A549 (cell line): Measurements from ENCODE around the gene RAP1GAP2. TPM values are rescaled to one million over a fixed set of nuclear protein-coding genes. Genes with fewer than 3 reads are reported as not detected.

ENCODE experiments used
- ATAC-seq, 2 experiments: fragments of 200-7000 bp in 1 of 2; fragments of >200 bp in 1 of 2; cut with Nextera tagmentation in 1 of 2; cut with Tn5 transposase in 1 of 2; 3 replicates each; pipeline versions ENCODE4 v1.8.0 to v1.9.1; 2018 to 2020; ENCODE audit warnings: mild to moderate bottlenecking in 1 of 2, moderate library complexity in 1 of 2
- CTCF ChIA-PET: fragments of 300-600 bp; sonication (Branson Sonifier 250); formaldehyde crosslinking; extraction: SDS; loops from one replicate; lab custom pipeline; 2021; ENCODE audit warnings: antibody characterized with exemption, inconsistent platforms; lab: Yijun Ruan, JAX
- POLR2A ChIA-PET: fragments of 350-600 bp; formaldehyde crosslinking; extraction: SDS; loops from one replicate; lab custom pipeline; 2021; ENCODE audit warnings: antibody characterized with exemption, inconsistent platforms; lab: Yijun Ruan, JAX
- DNase-seq, 2 experiments: peaks; one replicate each; pipeline versions ENCODE4 v3.0.0 to v3.0.0-alpha.2; 2011 to 2016; ENCODE audit warnings: low read depth in 1 of 2, low spot score in 1 of 2
- FAIRE-seq: peaks from 2 replicates; lab custom pipeline; 2011; peaks lifted over from hg19 to GRCh38; lab: Jason Lieb, UNC
- H3K27ac ChIP-seq, 2 experiments: fragments of >200 bp; sonication (Bioruptor Twin); formaldehyde crosslinking; 3 replicates each; pipeline ENCODE4 v1.5.1; 2016 to 2017
- H3K4me1 ChIP-seq: fragments of >200 bp; sonication (Bioruptor Twin); formaldehyde crosslinking; 3 replicates; pipeline ENCODE4 v1.6.1; 2016
- H3K4me2 ChIP-seq: fragments of >200 bp; sonication (Bioruptor Twin); formaldehyde crosslinking; 3 replicates; pipeline ENCODE4 v1.6.1; 2016
- H3K4me3 ChIP-seq: fragments of >200 bp; sonication (Bioruptor Twin); formaldehyde crosslinking; 3 replicates; pipeline ENCODE4 v1.5.1; 2016
- H3K9me3 ChIP-seq: fragments of >200 bp; sonication (Bioruptor Twin); formaldehyde crosslinking; 3 replicates; pipeline ENCODE4 v1.6.1; 2016
- ATOH8 ChIP-seq: fragments of 250-450 bp; sonication (Bioruptor Pico); IDR thresholded peaks from 2 replicates; pipeline ENCODE4 v1.5.0; 2020; ENCODE audit warnings: low read depth, mild to moderate bottlenecking, moderate library complexity
- BHLHE40 ChIP-seq: IDR thresholded peaks from 2 replicates; pipeline ENCODE4 v1.6.1; 2012; ENCODE audit warnings: low read depth, low read length, inconsistent platforms
- CBX2 ChIP-seq: fragments of 200-600 bp; sonication (generic); IDR thresholded peaks from 2 replicates; pipeline ENCODE4 v1.6.1; 2016; ENCODE audit warnings: low read depth, mild to moderate bottlenecking, borderline replicate concordance
- CEBPB ChIP-seq, 2 experiments: fragments of >200 bp in 1 of 2; sonication (Bioruptor Twin) in 1 of 2; formaldehyde crosslinking in 1 of 2; IDR thresholded peaks; 2 replicates each; pipeline ENCODE4 v1.6.1; 2012 to 2016
- EHF ChIP-seq: fragments of 250-450 bp; sonication (Bioruptor Pico); IDR thresholded peaks from 2 replicates; pipeline ENCODE4 v1.5.0; 2020; ENCODE audit warnings: mild to moderate bottlenecking
- ELK1 ChIP-seq: fragments of 150-350 bp; IDR thresholded peaks from 2 replicates; pipeline ENCODE4 v1.6.1; 2014; ENCODE audit warnings: low read depth, mild to moderate bottlenecking, low read length
- FOSB ChIP-seq: fragments of 250-450 bp; sonication (Bioruptor Pico); IDR thresholded peaks from 2 replicates; pipeline ENCODE4 v1.5.0; 2020; ENCODE audit warnings: mild to moderate bottlenecking, moderate library complexity
- FOSL2 ChIP-seq, 2 experiments: fragments of 450-650 bp in 1 of 2; fragments of >200 bp in 1 of 2; sonication (Bioruptor Twin) in 1 of 2; formaldehyde crosslinking; IDR thresholded peaks; 2 replicates each; pipeline versions ENCODE4 v1.5.0 to v1.6.1; 2016 to 2020; ENCODE audit warnings: mild to moderate bottlenecking in 1 of 2, moderate library complexity in 1 of 2
- FOXS1 ChIP-seq: fragments of 250-450 bp; sonication (Bioruptor Pico); IDR thresholded peaks from 2 replicates; pipeline ENCODE4 v1.5.0; 2020; ENCODE audit warnings: mild to moderate bottlenecking, moderate library complexity
- GATA3 ChIP-seq: IDR thresholded peaks from 2 replicates; pipeline ENCODE4 v1.6.1; 2012; ENCODE audit warnings: borderline replicate concordance
- HEYL ChIP-seq: fragments of 250-450 bp; sonication (Bioruptor Pico); IDR thresholded peaks from 2 replicates; pipeline ENCODE4 v1.8.0; 2021; ENCODE audit warnings: mild to moderate bottlenecking, moderate library complexity
- HOXB13 ChIP-seq: fragments of 250-450 bp; sonication (Bioruptor Pico); IDR thresholded peaks from 2 replicates; pipeline ENCODE4 v1.5.0; 2020; ENCODE audit warnings: low read depth, mild to moderate bottlenecking, moderate library complexity
- KDM5A ChIP-seq: fragments of 200-600 bp; sonication (generic); IDR thresholded peaks from 2 replicates; pipeline ENCODE4 v1.6.1; 2016; ENCODE audit warnings: antibody characterized with exemption, mild to moderate bottlenecking
- NFE2L2 ChIP-seq: fragments of 150-350 bp; conservative IDR thresholded peaks from 2 replicates; pipeline ENCODE4 v1.6.1; 2014; ENCODE audit warnings: low read length
- NPAS2 ChIP-seq: fragments of 250-450 bp; sonication (Bioruptor Pico); IDR thresholded peaks from 2 replicates; pipeline ENCODE4 v1.8.0; 2022; ENCODE audit warnings: mild to moderate bottlenecking, moderate library complexity, borderline replicate concordance
- RARB ChIP-seq: fragments of 250-450 bp; sonication (Bioruptor Pico); IDR thresholded peaks from 2 replicates; pipeline ENCODE4 v1.8.0; 2021; ENCODE audit warnings: mild to moderate bottlenecking, moderate library complexity
- RCOR1 ChIP-seq: fragments of 150-350 bp; IDR thresholded peaks from 2 replicates; pipeline ENCODE4 v1.6.1; 2014; ENCODE audit warnings: antibody characterized with exemption, low read length, low read depth
- RFX5 ChIP-seq: fragments of 450-650 bp; IDR thresholded peaks from 2 replicates; pipeline ENCODE4 v1.7.1; 2014; ENCODE audit warnings: antibody characterized with exemption, mild to moderate bottlenecking, moderate library complexity
- RNF2 ChIP-seq: fragments of 200-600 bp; sonication (generic); IDR thresholded peaks from 2 replicates; pipeline ENCODE4 v1.6.1; 2016; ENCODE audit warnings: low read depth, mild to moderate bottlenecking, antibody characterized with exemption, moderate library complexity, borderline replicate concordance
- TFCP2L1 ChIP-seq: fragments of 250-450 bp; sonication (Bioruptor Pico); IDR thresholded peaks from 2 replicates; pipeline ENCODE4 v1.5.0; 2021; ENCODE audit warnings: mild to moderate bottlenecking
- TP53 ChIP-seq: fragments of 250-450 bp; sonication (Bioruptor Pico); IDR thresholded peaks from 2 replicates; pipeline ENCODE4 v1.5.0; 2021; ENCODE audit warnings: mild to moderate bottlenecking, moderate library complexity
- WGBS: methylation state at CpG from one replicate; pipeline ENCODE4 v1.1.6; 2017; ENCODE audit errors: missing lambda C conversion rate; 5-methylcytosine and 5-hydroxymethylcytosine counted together
- polyA plus RNA-seq, 4 experiments: library from polyadenylated mRNA; depleted of rRNA in 3 of 4; stranded (reverse); fragments of >200 nt; fragmentation: RNase III in 1 of 4; extraction: RNeasy Plus Mini Kit Qiagen cat#74134 plus additional on column Dnase treatment in 1 of 4; gene quantifications; 2 replicates in 3 of 4; 3 replicates in 1 of 4; pipeline ENCODE4 v1.2.3, GENCODE V29; 2011 to 2017
- TF ChIP-seq, protein P1 (sequence below): fragments of 200-600 bp; sonication (generic); IDR thresholded peaks from 2 replicates; pipeline ENCODE4 v1.6.1; 2016; ENCODE audit warnings: antibody characterized with exemption, mild to moderate bottlenecking, moderate library complexity
- TF ChIP-seq, protein P2 (sequence below): fragments of >200 bp; sonication (Bioruptor Twin); formaldehyde crosslinking; IDR thresholded peaks from 3 replicates; pipeline ENCODE4 v1.6.1; 2016
- TF ChIP-seq, protein P3 (sequence below): IDR thresholded peaks from 2 replicates; pipeline ENCODE4 v1.6.1; 2012

RAP1GAP2 gene
- polyA plus RNA-seq, 2 of the 4 experiments (the other 2 are of a cell fraction) = 8.3 to 20.8 TPM

DNA sequence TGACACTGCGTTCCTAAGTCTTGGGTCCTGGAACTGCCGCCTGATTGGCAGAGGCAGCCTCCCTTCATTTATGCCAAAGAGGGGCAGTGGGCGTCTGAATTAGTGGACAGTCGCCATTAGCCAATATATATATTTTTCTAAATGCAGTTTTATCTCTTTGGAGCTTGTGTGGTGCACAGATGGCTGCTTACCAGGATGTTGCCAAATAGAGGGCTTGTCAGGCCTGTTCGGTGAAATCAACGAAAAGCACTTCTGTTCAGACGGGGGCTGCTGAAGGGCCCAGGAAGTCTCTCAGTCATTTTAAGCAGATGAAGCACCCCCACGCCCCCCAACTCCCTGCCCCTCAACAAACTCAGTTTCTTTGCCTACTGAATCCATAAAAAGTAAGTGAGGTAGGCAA lies 66.0 kb downstream of the RAP1GAP2 start:
- POLR2A ChIA-PET = no interaction called here

GRCh38 chr17:2863204-2863603 lies 67.0 kb downstream of the RAP1GAP2 start:
- ATAC-seq (no peak), FAIRE-seq (no peak), DNase-seq (no peak)
- ChIA-PET CTCF (interaction anchor here (0.6 to 9.3 kb wide), 8 partner anchors 11 to 167 kb away, joined by 3 to 97 read pairs (median 3); no protein-coding TSS in a partner anchor), POLR2A (interaction anchor here (1.0 kb wide), 1 partner anchor 19 kb away, joined by 3 read pairs; no protein-coding TSS in a partner anchor)
- H3K4me1 ChIP-seq = peaks cover 16% of the 10 kb centered on the region
- no peak for TF ChIP-seq ATOH8 (CRISPR knock-in tag)
- TF ChIP-seq TFCP2L1 = no peak
- no peak for TF ChIP-seq EHF (CRISPR knock-in tag)
- no peak for TF ChIP-seq CBX2
- TF ChIP-seq NFE2L2 = no peak
- TF ChIP-seq BHLHE40 = no peak
- no peaks in the 10 kb centered on the region for H3K9me3 ChIP-seq
- no peak overlapping the region for H3K27ac ChIP-seq
- no peak overlapping the region for H3K4me2 ChIP-seq
- no peak overlapping the region for H3K4me3 ChIP-seq
- 96% methylated on average over 4 of the region's 4 CpGs for WGBS

More for the DNA sequence above, 66.0 kb downstream of the RAP1GAP2 start:
- no peak for ATAC-seq
- Histone ChIP-seq H3K9me3 (no peaks in the 10 kb centered on the region), H3K4me2 (no peak overlapping the region), H3K27ac (no peak overlapping the region), H3K4me1 (peaks cover 6% of the 10 kb centered on the region), H3K4me3 (no peak overlapping the region)
- TF ChIP-seq, protein P1, sequence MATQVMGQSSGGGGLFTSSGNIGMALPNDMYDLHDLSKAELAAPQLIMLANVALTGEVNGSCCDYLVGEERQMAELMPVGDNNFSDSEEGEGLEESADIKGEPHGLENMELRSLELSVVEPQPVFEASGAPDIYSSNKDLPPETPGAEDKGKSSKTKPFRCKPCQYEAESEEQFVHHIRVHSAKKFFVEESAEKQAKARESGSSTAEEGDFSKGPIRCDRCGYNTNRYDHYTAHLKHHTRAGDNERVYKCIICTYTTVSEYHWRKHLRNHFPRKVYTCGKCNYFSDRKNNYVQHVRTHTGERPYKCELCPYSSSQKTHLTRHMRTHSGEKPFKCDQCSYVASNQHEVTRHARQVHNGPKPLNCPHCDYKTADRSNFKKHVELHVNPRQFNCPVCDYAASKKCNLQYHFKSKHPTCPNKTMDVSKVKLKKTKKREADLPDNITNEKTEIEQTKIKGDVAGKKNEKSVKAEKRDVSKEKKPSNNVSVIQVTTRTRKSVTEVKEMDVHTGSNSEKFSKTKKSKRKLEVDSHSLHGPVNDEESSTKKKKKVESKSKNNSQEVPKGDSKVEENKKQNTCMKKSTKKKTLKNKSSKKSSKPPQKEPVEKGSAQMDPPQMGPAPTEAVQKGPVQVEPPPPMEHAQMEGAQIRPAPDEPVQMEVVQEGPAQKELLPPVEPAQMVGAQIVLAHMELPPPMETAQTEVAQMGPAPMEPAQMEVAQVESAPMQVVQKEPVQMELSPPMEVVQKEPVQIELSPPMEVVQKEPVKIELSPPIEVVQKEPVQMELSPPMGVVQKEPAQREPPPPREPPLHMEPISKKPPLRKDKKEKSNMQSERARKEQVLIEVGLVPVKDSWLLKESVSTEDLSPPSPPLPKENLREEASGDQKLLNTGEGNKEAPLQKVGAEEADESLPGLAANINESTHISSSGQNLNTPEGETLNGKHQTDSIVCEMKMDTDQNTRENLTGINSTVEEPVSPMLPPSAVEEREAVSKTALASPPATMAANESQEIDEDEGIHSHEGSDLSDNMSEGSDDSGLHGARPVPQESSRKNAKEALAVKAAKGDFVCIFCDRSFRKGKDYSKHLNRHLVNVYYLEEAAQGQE = no peak
- no peak for TF ChIP-seq FOXS1 (CRISPR knock-in tag)
- TF ChIP-seq NPAS2 (CRISPR knock-in tag) = no peak
- no peak for TF ChIP-seq FOSB (CRISPR knock-in tag)
- TF ChIP-seq CEBPB (IDR thresholded peaks at IDR 0.05) = no peak
- no peak for TF ChIP-seq ELK1
- TF ChIP-seq FOSL2 (IDR thresholded peaks at IDR 0.05) = no peak
- TF ChIP-seq FOSL2 (CRISPR knock-in tag; IDR thresholded peaks at IDR 0.05) = no peak
- no peak for TF ChIP-seq TP53 (CRISPR knock-in tag)
- no peak for TF ChIP-seq RFX5
- no peak for TF ChIP-seq RNF2
- no peak for TF ChIP-seq HOXB13 (CRISPR knock-in tag)
- no peak for TF ChIP-seq RCOR1
- TF ChIP-seq, protein P2, sequence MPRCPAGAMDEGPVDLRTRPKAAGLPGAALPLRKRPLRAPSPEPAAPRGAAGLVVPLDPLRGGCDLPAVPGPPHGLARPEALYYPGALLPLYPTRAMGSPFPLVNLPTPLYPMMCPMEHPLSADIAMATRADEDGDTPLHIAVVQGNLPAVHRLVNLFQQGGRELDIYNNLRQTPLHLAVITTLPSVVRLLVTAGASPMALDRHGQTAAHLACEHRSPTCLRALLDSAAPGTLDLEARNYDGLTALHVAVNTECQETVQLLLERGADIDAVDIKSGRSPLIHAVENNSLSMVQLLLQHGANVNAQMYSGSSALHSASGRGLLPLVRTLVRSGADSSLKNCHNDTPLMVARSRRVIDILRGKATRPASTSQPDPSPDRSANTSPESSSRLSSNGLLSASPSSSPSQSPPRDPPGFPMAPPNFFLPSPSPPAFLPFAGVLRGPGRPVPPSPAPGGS = no peak
- TF ChIP-seq KDM5A = no peak
- TF ChIP-seq GATA3 = no peak
- no peak for TF ChIP-seq ATOH8 (CRISPR knock-in tag)
- TF ChIP-seq RARB (CRISPR knock-in tag) = no peak
- no peak for TF ChIP-seq HEYL
- TF ChIP-seq, protein P3, sequence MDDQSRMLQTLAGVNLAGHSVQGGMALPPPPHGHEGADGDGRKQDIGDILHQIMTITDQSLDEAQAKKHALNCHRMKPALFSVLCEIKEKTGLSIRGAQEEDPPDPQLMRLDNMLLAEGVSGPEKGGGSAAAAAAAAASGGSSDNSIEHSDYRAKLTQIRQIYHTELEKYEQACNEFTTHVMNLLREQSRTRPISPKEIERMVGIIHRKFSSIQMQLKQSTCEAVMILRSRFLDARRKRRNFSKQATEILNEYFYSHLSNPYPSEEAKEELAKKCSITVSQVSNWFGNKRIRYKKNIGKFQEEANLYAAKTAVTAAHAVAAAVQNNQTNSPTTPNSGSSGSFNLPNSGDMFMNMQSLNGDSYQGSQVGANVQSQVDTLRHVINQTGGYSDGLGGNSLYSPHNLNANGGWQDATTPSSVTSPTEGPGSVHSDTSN = no peak
- TF ChIP-seq TFCP2L1 = no peak
- 86% methylated on average over 8 of the region's 8 CpGs for WGBS
- CTCF ChIA-PET = interaction anchor here (1.1 to 9.3 kb wide), 7 partner anchors 12 to 151 kb away, joined by 3 to 97 read pairs (median 3); no protein-coding TSS in a partner anchor
- DNase-seq = no peak
- no peak for FAIRE-seq
